ENCODE data around the gene TSPAN6. TPM values are rescaled to one million over a fixed set of nuclear protein-coding genes. Genes with fewer than 3 reads are reported as not detected.

The TSPAN6 gene
- total and polyA plus RNA-seq, 2 of the 4 experiments (the other 2 are of a cell fraction): 16.1 to 20.1 TPM

DNA sequence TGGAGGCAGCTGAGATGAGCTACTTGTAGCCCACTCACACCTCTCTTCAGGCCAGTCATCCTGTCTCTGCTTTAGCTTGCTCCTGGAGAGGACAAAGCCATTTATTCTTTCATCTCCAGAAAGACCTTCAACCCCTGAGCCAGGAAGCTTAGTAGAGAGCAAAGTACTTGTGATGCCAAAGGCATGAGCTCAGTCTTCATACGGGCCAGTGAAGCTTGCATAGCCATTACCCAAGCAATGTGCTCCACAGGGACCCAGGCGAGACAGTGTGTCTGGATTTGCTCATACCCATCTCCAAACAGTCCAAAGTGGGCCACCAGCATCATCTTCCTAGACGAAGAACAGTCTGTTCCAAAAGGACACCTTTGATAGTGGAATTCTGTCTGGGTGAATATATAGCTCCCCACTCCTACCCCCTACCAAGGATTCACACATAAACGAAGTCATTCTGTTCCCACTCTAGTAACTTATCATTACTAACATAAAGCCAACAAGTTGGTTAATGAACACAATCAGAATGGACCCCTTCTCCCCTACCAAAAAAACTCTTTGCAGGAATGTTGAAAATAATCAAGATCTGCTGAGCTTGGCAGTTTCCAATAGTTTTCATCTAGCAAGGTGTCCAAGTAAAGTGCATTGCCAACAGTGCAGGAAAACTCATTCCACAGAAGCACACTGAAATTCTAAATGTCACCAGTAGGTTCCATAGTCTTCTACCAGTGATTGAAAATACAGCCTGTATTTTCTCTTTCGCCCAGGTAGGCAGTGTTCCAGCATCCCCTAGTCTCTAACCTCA is 45.2 kb downstream of the TSPAN6 start:
- H3K23ac ChIP-seq (ENCODE audit: low read depth, low read length): no peak overlapping the region
- no peak overlapping the region for H2BK20ac ChIP-seq (ENCODE audit: low read depth, low read length)
- no peak overlapping the region for H3K9ac ChIP-seq (ENCODE audit: low read depth, low read length)
- H3K9me1 ChIP-seq (ENCODE audit: insufficient read depth, low read length): no peaks in the 10 kb centered on the region
- no CpG with 5 or more reads among the region's 5 CpGs for WGBS, 2 experiments (ENCODE audit: extremely low coverage in 2 of 2, insufficient read length in 1 of 2)
- intact Hi-C loops (cut with micrococcal nuclease): no loop called here
- H3K79me1 ChIP-seq (ENCODE audit: low read depth in 1 of 2, low read length in 2 of 2): no peaks in the 10 kb centered on the region
- H3K4me3 ChIP-seq (ENCODE audit: insufficient read depth, low read depth, low read length): no peak overlapping the region
- POLR2A ChIA-PET (ENCODE audit: unreplicated experiment): interaction anchor here (0.5 kb wide), 1 partner anchor 144 kb away, joined by 5 read pairs; no protein-coding TSS in a partner anchor
- CTCF ChIA-PET: no interaction called here
- H2BK15ac ChIP-seq (ENCODE audit: low read depth, low read length): no peak overlapping the region
- no peak overlapping the region for H2AK5ac ChIP-seq (ENCODE audit: low read depth, low read length)
- DNase-seq (no peak), ATAC-seq (ENCODE audit: low read depth) (no peak)
- H2BK120ac ChIP-seq (ENCODE audit: low read depth, low read length): no peak overlapping the region
- H3K4me2 ChIP-seq (ENCODE audit: low read depth, low read length): no peak overlapping the region
- no peaks in the 10 kb centered on the region for H3K4me1 ChIP-seq (ENCODE audit: control insufficient read depth, insufficient read depth, low read length)
- no peak overlapping the region for H4K8ac ChIP-seq (ENCODE audit: low read depth in 2 of 2, low read length in 2 of 2)
- H3K9me3 ChIP-seq (ENCODE audit: control insufficient read depth, insufficient read depth, low read length): no peaks in the 10 kb centered on the region
- H3K4ac ChIP-seq (ENCODE audit: low read depth, low read length): no peak overlapping the region
- H4K5ac ChIP-seq (ENCODE audit: low read depth, low read length): no peak overlapping the region
- no peak overlapping the region for H2AK9ac ChIP-seq (replicated peaks; ENCODE audit: low read depth, low read length, poor library complexity)
- no peak overlapping the region for H3K56ac ChIP-seq (ENCODE audit: extremely low read depth, insufficient read depth, low read length)
- no peak overlapping the region for H3K14ac ChIP-seq (replicated peaks; ENCODE audit: low read depth, low read length)
- no TSS peak for BruUV-seq (replicated peaks)
- H3K36me3 ChIP-seq (ENCODE audit: control insufficient read depth, insufficient read depth, low read length): no peaks in the 10 kb centered on the region
- no peak overlapping the region for H4K91ac ChIP-seq (ENCODE audit: insufficient read depth, low read depth, low read length)
- no peak overlapping the region for H2AFZ ChIP-seq (replicated peaks; ENCODE audit: low read length, poor library complexity)
- in situ Hi-C loops (cut with MboI; ENCODE audit: low sequenced_read_pairs): no loop called here
- H3K27ac ChIP-seq (ENCODE audit: insufficient read depth, low read length): no peak overlapping the region
- no peak overlapping the region for H2BK5ac ChIP-seq (ENCODE audit: low read depth, low read length, poor library complexity, severe bottlenecking)
- peaks cover 10% of the 10 kb centered on the region for H3K27me3 ChIP-seq (ENCODE audit: control insufficient read depth, insufficient read depth, low read length)
- dilution Hi-C loops (cut with HindIII; ENCODE audit: low sequenced_read_pairs, unreplicated experiment): no loop called here
- H3K18ac ChIP-seq (ENCODE audit: low read depth, low read length): no peak overlapping the region
- no peaks in the 10 kb centered on the region for H4K20me1 ChIP-seq (ENCODE audit: insufficient read depth, low read length)
- no peak for TF ChIP-seq BHLHE40 (IDR thresholded peaks at IDR 0.05; ENCODE audit: low read depth, low read length)
- no peak for TF ChIP-seq RCOR1 (IDR thresholded peaks at IDR 0.05; ENCODE audit: insufficient replicate concordance, low read length)
- TF ChIP-seq RFX5 (IDR thresholded peaks at IDR 0.05; ENCODE audit: low read depth, low read length): no peak
- TF ChIP-seq CEBPB (IDR thresholded peaks at IDR 0.05; ENCODE audit: low read depth, low read length): no peak
- no peak for TF ChIP-seq CHD1 (IDR thresholded peaks at IDR 0.05; ENCODE audit: low read depth, low read length)
- no peak for TF ChIP-seq FOS (IDR thresholded peaks at IDR 0.05; ENCODE audit: low read depth, low read length)
- TF ChIP-seq, protein P1, sequence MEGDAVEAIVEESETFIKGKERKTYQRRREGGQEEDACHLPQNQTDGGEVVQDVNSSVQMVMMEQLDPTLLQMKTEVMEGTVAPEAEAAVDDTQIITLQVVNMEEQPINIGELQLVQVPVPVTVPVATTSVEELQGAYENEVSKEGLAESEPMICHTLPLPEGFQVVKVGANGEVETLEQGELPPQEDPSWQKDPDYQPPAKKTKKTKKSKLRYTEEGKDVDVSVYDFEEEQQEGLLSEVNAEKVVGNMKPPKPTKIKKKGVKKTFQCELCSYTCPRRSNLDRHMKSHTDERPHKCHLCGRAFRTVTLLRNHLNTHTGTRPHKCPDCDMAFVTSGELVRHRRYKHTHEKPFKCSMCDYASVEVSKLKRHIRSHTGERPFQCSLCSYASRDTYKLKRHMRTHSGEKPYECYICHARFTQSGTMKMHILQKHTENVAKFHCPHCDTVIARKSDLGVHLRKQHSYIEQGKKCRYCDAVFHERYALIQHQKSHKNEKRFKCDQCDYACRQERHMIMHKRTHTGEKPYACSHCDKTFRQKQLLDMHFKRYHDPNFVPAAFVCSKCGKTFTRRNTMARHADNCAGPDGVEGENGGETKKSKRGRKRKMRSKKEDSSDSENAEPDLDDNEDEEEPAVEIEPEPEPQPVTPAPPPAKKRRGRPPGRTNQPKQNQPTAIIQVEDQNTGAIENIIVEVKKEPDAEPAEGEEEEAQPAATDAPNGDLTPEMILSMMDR (conservative IDR thresholded peaks at IDR 0.05; ENCODE audit: low read depth, low read length): no peak
- peak; percentile 70 for TF ChIP-seq MAFK (IDR thresholded peaks at IDR 0.05; ENCODE audit: low read depth, low read length)

All from IMR-90 (cell line).